K562 (cell line): ENCODE results near the gene DAP. TPM values are rescaled to one million over a fixed set of nuclear protein-coding genes. Genes with fewer than 3 reads are reported as not detected.
A peak's percentile ranks its signal among the peaks of the same experiment; 100 is the strongest.
"Not testable (repeated sequence)": the region's sequence is repeated elsewhere in the genome, so short reads cannot be mapped to it uniquely, and the experiment has no call there.

Source experiments
- ATAC-seq: fragments of 200-7000 bp; cut with Tn5 transposase; 3 replicates; pipeline ENCODE4 v1.9.1; 2020; ENCODE audit warnings: moderate library complexity
- BruUV-seq: library from RNA; stranded (reverse); fragments of 400-500 nt; replicated peaks from 2 replicates; lab custom pipeline; 2021; lab: Mats Ljungman, UMichigan
- CTCF ChIA-PET: fragments of 300-600 bp; formaldehyde crosslinking; extraction: SDS; loops from one replicate; lab custom pipeline; 2021; ENCODE audit warnings: low intra/inter-chr PET ratio; lab: Yijun Ruan, JAX
- POLR2A ChIA-PET: fragments of 300-600, 350-650 bp; sonication (Branson Sonifier 250); formaldehyde crosslinking; extraction: SDS; loops from one replicate; lab custom pipeline; 2021; ENCODE audit warnings: antibody characterized with exemption, inconsistent platforms; lab: Yijun Ruan, JAX
- DNase-seq, 4 experiments: peaks; one replicate each; pipeline versions ENCODE4 v3.0.0 to v3.0.0-alpha.2; 2011 to 2018; ENCODE audit warnings: low spot score in 3 of 4, mixed read lengths in 3 of 4; ENCODE audit errors: extremely low read depth in 1 of 4
- FAIRE-seq: peaks from 2 replicates; lab custom pipeline; 2011; peaks lifted over from hg19 to GRCh38; lab: Jason Lieb, UNC
- H2AFZ ChIP-seq: 2 replicates; pipeline ENCODE4 v1.6.0; 2011; ENCODE audit warnings: low read depth, low read length, control low read depth, inconsistent platforms
- H3K27ac ChIP-seq: fragments of 200-600 bp; 3 replicates; pipeline ENCODE4 v1.8.0; 2011; ENCODE audit warnings: low read depth, mild to moderate bottlenecking, control low read depth, inconsistent platforms, low read length, moderate library complexity, mixed read lengths; ENCODE audit errors: extremely low read depth
- H3K27me3 ChIP-seq, 2 experiments: fragments of 300-600 bp in 1 of 2; 2 replicates in 1 of 2; 3 replicates in 1 of 2; pipeline versions ENCODE4 v1.6.0 to v1.8.0; 2011; ENCODE audit warnings: inconsistent platforms in 2 of 2, low read length in 2 of 2, mild to moderate bottlenecking in 1 of 2, mixed read lengths in 1 of 2, moderate library complexity in 1 of 2; ENCODE audit not compliant: control insufficient read depth in 2 of 2, insufficient read depth in 2 of 2
- H3K36me3 ChIP-seq: fragments of 300-600 bp; 3 replicates; pipeline ENCODE4 v1.8.0; 2011; ENCODE audit warnings: mild to moderate bottlenecking, low read length, inconsistent platforms; ENCODE audit not compliant: control insufficient read depth, insufficient read depth
- H3K4me1 ChIP-seq, 2 experiments: fragments of 200-600 bp in 1 of 2; replicated peaks in 1 of 2; 2 replicates in 1 of 2; 3 replicates in 1 of 2; pipeline versions ENCODE4 v1.5.1 to v1.8.0; 2011; ENCODE audit warnings: inconsistent platforms in 2 of 2, low read length in 2 of 2, mild to moderate bottlenecking in 1 of 2, mixed read lengths in 1 of 2, moderate library complexity in 1 of 2; ENCODE audit not compliant: control insufficient read depth in 2 of 2, insufficient read depth in 2 of 2
- H3K4me2 ChIP-seq: 2 replicates; pipeline ENCODE4 v1.6.1; 2011; ENCODE audit warnings: low read length, control low read depth, inconsistent platforms, mixed read lengths; ENCODE audit not compliant: insufficient read depth
- H3K4me3 ChIP-seq: fragments of 200-600 bp; sonication (generic), shearing (Covaris generic); 2 replicates; pipeline ENCODE4 v1.5.1; 2016; ENCODE audit warnings: control low read depth, inconsistent platforms
- H3K79me2 ChIP-seq: fragments of 200-600 bp; 3 replicates; pipeline ENCODE4 v1.8.0; 2011; ENCODE audit warnings: low read length, inconsistent platforms; ENCODE audit not compliant: control insufficient read depth, insufficient read depth
- H3K9ac ChIP-seq, 2 experiments: 2 replicates each; pipeline versions ENCODE4 v1.6.0 to v1.6.1; 2011; ENCODE audit warnings: low read depth in 2 of 2, low read length in 2 of 2, control low read depth in 1 of 2, inconsistent platforms in 1 of 2, mild to moderate bottlenecking in 1 of 2, mixed read lengths in 1 of 2; ENCODE audit not compliant: insufficient read depth in 1 of 2
- H3K9me1 ChIP-seq: one replicate; pipeline ENCODE4 v1.6.0; 2011; ENCODE audit warnings: inconsistent platforms, mild to moderate bottlenecking, low read length, moderate library complexity; ENCODE audit not compliant: control insufficient read depth, insufficient read depth
- H3K9me3 ChIP-seq: replicated peaks from 2 replicates; pipeline ENCODE4 v1.5.1; 2011; ENCODE audit warnings: low read depth, low read length, inconsistent platforms; ENCODE audit not compliant: control insufficient read depth, insufficient read depth
- H4K20me1 ChIP-seq: replicated peaks from 2 replicates; pipeline ENCODE4 v1.6.1; 2011; ENCODE audit warnings: low read length, inconsistent platforms, mixed read lengths; ENCODE audit not compliant: control insufficient read depth, insufficient read depth
- CTBP1 ChIP-seq: fragments of 450-650 bp; IDR thresholded peaks from 2 replicates; pipeline ENCODE4 v1.6.1; 2016; ENCODE audit warnings: borderline replicate concordance
- YY1 ChIP-seq, 3 experiments: IDR thresholded peaks; 2 replicates each; pipeline ENCODE4 v1.6.1; 2011; ENCODE audit warnings: low read length in 2 of 3, mild to moderate bottlenecking in 2 of 3, moderate library complexity in 2 of 3, borderline replicate concordance in 1 of 3, control low read depth in 1 of 3, low read depth in 1 of 3; ENCODE audit not compliant: insufficient read depth in 3 of 3, insufficient replicate concordance in 2 of 3, control insufficient read depth in 1 of 3, insufficient read length in 1 of 3; ENCODE audit errors: extremely low read depth in 1 of 3
- WGBS: fragments of 100-300 bp; shearing (Covaris generic); methylation state at CpG from one replicate; pipeline ENCODE4 v1.1.6; 2016; ENCODE audit warnings: low coverage, mixed read lengths; ENCODE audit not compliant: insufficient coverage; ENCODE audit errors: missing lambda C conversion rate; 5-methylcytosine and 5-hydroxymethylcytosine counted together
- in situ Hi-C: fragments of 300-500 bp; cut with MboI; formaldehyde crosslinking; loops from 4 replicates; pipeline ENCODE4 v1.15.0; 2018; ENCODE audit warnings: inconsistent platforms, mixed read lengths
- intact Hi-C: fragments of 100-400 bp; cut with micrococcal nuclease; formaldehyde crosslinking; loops from 2 replicates; pipeline ENCODE4 v1.14.2; 2022
- polyA plus RNA-seq, 8 experiments: library from polyadenylated mRNA; depleted of rRNA in 4 of 8; stranded (reverse) in 5 of 8; unstranded in 3 of 8; fragments of >200 nt; fragmentation: Nextera tagmentation in 2 of 8; fragmentation: Illumina TruSeq in 1 of 8; extraction: Ambion mirVana in 2 of 8; extraction: Trizol in 1 of 8; gene quantifications; 2 replicates each; pipeline versions ENCODE4 v1.2.1 to v1.2.3, GENCODE V29; 2011 to 2014; ENCODE audit warnings: inconsistent platforms in 1 of 8, missing spikeins in 1 of 8
- total RNA-seq, 7 experiments: library from RNA; depleted of rRNA in 6 of 7; stranded (reverse); fragments of >200 nt in 6 of 7; fragmentation: Illumina TruSeq in 2 of 7; extraction: Trizol in 2 of 7; gene quantifications; 2 replicates each; pipeline versions ENCODE4 v1.2.1 to v1.2.3, GENCODE V29; 2011 to 2021; ENCODE audit warnings: low replicate concordance in 1 of 7

The DAP gene
- total and polyA plus RNA-seq, 9 of the 15 experiments (the other 6 are each of a cell fraction or from before 2014, with no cell fraction given), result 14.1 to 151 (median 34.5) TPM

- Histone ChIP-seq H3K27me3 (peaks cover 31 to 66% of the 10 kb centered on the region in 2 experiments), H4K20me1 (no peaks in the 10 kb centered on the region), H2AFZ (no peak overlapping the region), H3K4me2 (no peak overlapping the region), H3K79me2 (no peaks in the 10 kb centered on the region), H3K9me3 (no peaks in the 10 kb centered on the region), H3K4me3 (no peak overlapping the region), H3K36me3 (no peaks in the 10 kb centered on the region), H3K4me1 (peaks cover 3 to 12% of the 10 kb centered on the region in 2 experiments; a peak in 3 of 5 replicates), H3K27ac (no peak overlapping the region), H3K9me1 (peaks cover 3% of the 10 kb centered on the region), H3K9ac (no peak overlapping the region)
- WGBS, result 41% methylated on average over 18 of the region's 18 CpGs
- FAIRE-seq (no peak), DNase-seq (no peak), ATAC-seq (no peak)
- intact Hi-C loops (no loop called here), in situ Hi-C loops (no loop called here)
- CTCF ChIA-PET, result interaction anchor here (0.6 kb wide), 1 partner anchor 81 kb away, joined by 3 read pairs; no protein-coding TSS in a partner anchor
- TF ChIP-seq CTBP1, result no peak
- peak in 1 of 3 experiments; percentile 5 for TF ChIP-seq YY1 (IDR thresholded peaks at IDR 0.05; ENCODE audit: borderline replicate concordance in 1 of 3, control insufficient read depth in 1 of 3, extremely low read depth in 1 of 3, insufficient read depth in 3 of 3, insufficient read length in 1 of 3, insufficient replicate concordance in 2 of 3, low read depth in 1 of 3, low read length in 2 of 3)
- BruUV-seq, result no TSS peak
- POLR2A ChIA-PET, result no interaction called here
Measured at GRCh38 chr5:10631316-10631996, 129.6 kb downstream of the DAP start.

DNA sequence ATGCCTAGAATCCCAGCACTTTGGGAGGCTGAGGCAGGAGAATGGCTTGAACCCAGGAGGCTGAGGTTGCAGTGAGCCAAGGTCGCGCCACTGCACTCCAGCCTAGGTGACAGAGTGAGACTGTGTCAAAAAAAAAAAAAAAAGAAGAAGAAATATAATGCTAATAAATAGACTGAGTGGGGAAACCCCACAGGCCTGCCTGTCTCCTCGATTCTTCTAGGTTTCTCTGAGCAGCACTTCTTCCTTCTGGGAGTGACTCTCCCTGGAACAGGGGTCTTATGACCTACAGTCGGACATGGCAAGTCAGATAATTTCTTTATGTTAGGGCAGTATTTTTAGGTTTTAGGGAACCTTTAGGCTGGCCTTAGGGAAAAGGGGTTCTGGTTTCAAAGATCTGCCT, 130.3 kb downstream of the DAP start:
- H3K9me3 ChIP-seq, in situ Hi-C loops, POLR2A ChIA-PET, BruUV-seq, H3K9ac ChIP-seq, H3K79me2 ChIP-seq, H2AFZ ChIP-seq, H4K20me1 ChIP-seq, H3K4me3 ChIP-seq, intact Hi-C loops, H3K9me1 ChIP-seq, DNase-seq, H3K36me3 ChIP-seq, FAIRE-seq, ATAC-seq, H3K27ac ChIP-seq, H3K4me2 ChIP-seq: not testable (repeated sequence)
- 28% methylated on average over 4 of the region's 4 CpGs for WGBS
- Histone ChIP-seq H3K4me1 (peaks cover 3 to 15% of the 10 kb centered on the region in 2 experiments; a peak in 3 of 5 replicates), H3K27me3 (peaks cover 30 to 59% of the 10 kb centered on the region in 2 experiments)
- CTCF ChIA-PET, result interaction anchor here (1.0 kb wide), 1 partner anchor 178 kb away, joined by 4 read pairs; no protein-coding TSS in a partner anchor
